ENCODE measurements around the gene DMXL2.

- TF ChIP-seq EZH2 (IDR thresholded peaks at IDR 0.05; ENCODE audit: borderline replicate concordance, low read depth, low read length, severe bottlenecking) (no peak), CTCF (IDR thresholded peaks at IDR 0.05; ENCODE audit: borderline replicate concordance, extremely low read depth, low read length, poor library complexity, severe bottlenecking) (no peak)
Measured at GRCh38 chr15:51601801-51602200, 20.8 kb downstream of the DMXL2 start.

Measured in DND-41 (cell line).